HCT116 (cell line): ENCODE results near the gene GABRA6. TPM values are rescaled to one million over a fixed set of nuclear protein-coding genes. Genes with fewer than 3 reads are reported as not detected.

ENCODE experiments used
- ATAC-seq: fragments of 200-7000 bp; cut with Tn5 transposase; 2 replicates; pipeline ENCODE4 v1.9.1; 2020; ENCODE audit warnings: mild to moderate bottlenecking, moderate library complexity
- BruUV-seq: library from RNA; stranded (reverse); fragments of 400-500 nt; replicated peaks from 2 replicates; lab custom pipeline; 2021; lab: Mats Ljungman, UMichigan
- CTCF ChIA-PET: fragments of 300-600 bp; sonication (Branson Sonifier 250); formaldehyde crosslinking; loops from one replicate; lab custom pipeline; 2021; ENCODE audit warnings: antibody characterized with exemption; lab: Charles Lee
- POLR2A ChIA-PET: fragments of 300-600, 350-600 bp; sonication (Branson Sonifier 250); formaldehyde crosslinking; loops from one replicate; lab custom pipeline; 2021; ENCODE audit warnings: antibody characterized with exemption; lab: Charles Lee
- RAD21 ChIA-PET, 2 experiments: fragments of 300-600 bp; sonication (Branson Sonifier 250); formaldehyde crosslinking; loops; one replicate each; lab custom pipeline; 2023; ENCODE audit warnings: low total read pairs in 2 of 2; ENCODE audit not compliant: uncharacterized antibody in 2 of 2, unreplicated experiment in 2 of 2, low non-redundant PET in 1 of 2; lab: Charles Lee
- DNase-seq: peaks from one replicate; pipeline ENCODE4 v3.0.0-alpha.2; 2010; ENCODE audit warnings: low read depth, low spot score
- H2AFZ ChIP-seq: fragments of 200-600 bp; shearing (Covaris generic), sonication (generic); 2 replicates; pipeline ENCODE4 v1.6.1; 2017; ENCODE audit warnings: low read depth, mixed run types, mixed read lengths, antibody characterized with exemption, low read length; ENCODE audit not compliant: poor library complexity, severe bottlenecking
- H3K27ac ChIP-seq: 2 replicates; pipeline ENCODE4 v1.5.1; 2012; ENCODE audit warnings: low read depth, low read length
- H3K27me3 ChIP-seq: fragments of 200-600 bp; sonication (generic); 2 replicates; pipeline ENCODE4 v1.6.1; 2016; ENCODE audit warnings: mixed run types, low read length, mixed read lengths; ENCODE audit not compliant: insufficient read depth
- H3K36me3 ChIP-seq, 2 experiments: fragments of 200-500 bp in 1 of 2; fragments of 200-600 bp in 1 of 2; sonication (Bioruptor generic) in 1 of 2; sonication (generic) in 1 of 2; 2 replicates each; pipeline versions ENCODE4 v1.5.1 to v1.6.1; 2014 to 2016; ENCODE audit warnings: low read length in 2 of 2, inconsistent platforms in 1 of 2, mixed read lengths in 1 of 2, mixed run types in 1 of 2; ENCODE audit not compliant: insufficient read depth in 2 of 2, control insufficient read depth in 1 of 2
- H3K4me1 ChIP-seq, 2 experiments: fragments of 200-600 bp in 1 of 2; sonication (generic) in 1 of 2; 2 replicates each; pipeline versions ENCODE4 v1.5.1 to v1.6.1; 2012 to 2017; ENCODE audit warnings: low read length in 2 of 2, inconsistent platforms in 1 of 2, mild to moderate bottlenecking in 1 of 2, mixed read lengths in 1 of 2, mixed run types in 1 of 2, moderate library complexity in 1 of 2; ENCODE audit not compliant: insufficient read depth in 2 of 2, control insufficient read depth in 1 of 2
- H3K4me2 ChIP-seq: fragments of 200-600 bp; sonication (generic); 2 replicates; pipeline ENCODE4 v1.6.1; 2017; ENCODE audit warnings: mixed run types, low read length, mixed read lengths
- H3K4me3 ChIP-seq, 2 experiments: fragments of 200-600 bp in 1 of 2; sonication (generic) in 1 of 2; replicated peaks in 1 of 2; 2 replicates each; pipeline ENCODE4 v1.5.1; 2011 to 2016; ENCODE audit warnings: low read length in 2 of 2, control low read depth in 1 of 2, low read depth in 1 of 2, mild to moderate bottlenecking in 1 of 2, mixed read lengths in 1 of 2, mixed run types in 1 of 2
- H3K79me2 ChIP-seq: fragments of 200-600 bp; sonication (generic); 2 replicates; pipeline ENCODE4 v1.6.1; 2017; ENCODE audit warnings: mild to moderate bottlenecking, mixed run types, low read length, moderate library complexity, mixed read lengths; ENCODE audit not compliant: insufficient read depth
- H3K9ac ChIP-seq: fragments of 200-600 bp; sonication (generic); 2 replicates; pipeline ENCODE4 v1.6.1; 2016; ENCODE audit warnings: low read length, mixed read lengths
- H3K9me2 ChIP-seq: fragments of 200-600 bp; sonication (generic), shearing (Covaris generic); 2 replicates; pipeline ENCODE4 v1.6.1; 2017; ENCODE audit warnings: mixed run types, mild to moderate bottlenecking, moderate library complexity; ENCODE audit not compliant: insufficient read depth
- H3K9me3 ChIP-seq, 2 experiments: fragments of 200-500 bp in 1 of 2; fragments of 200-600 bp in 1 of 2; sonication (Bioruptor generic) in 1 of 2; sonication (generic) in 1 of 2; 2 replicates each; pipeline ENCODE4 v1.6.1; 2014 to 2017; ENCODE audit warnings: low read length in 2 of 2, mixed read lengths in 2 of 2, inconsistent platforms in 1 of 2, low read depth in 1 of 2, mild to moderate bottlenecking in 1 of 2, mixed run types in 1 of 2, moderate library complexity in 1 of 2; ENCODE audit not compliant: control insufficient read depth in 1 of 2, insufficient read depth in 1 of 2
- H4K20me1 ChIP-seq: fragments of 200-600 bp; sonication (generic), shearing (Covaris generic); 2 replicates; pipeline ENCODE4 v1.6.1; 2017; ENCODE audit warnings: mixed run types, mild to moderate bottlenecking, moderate library complexity; ENCODE audit not compliant: insufficient read depth
- CBX3 ChIP-seq: IDR thresholded peaks from 2 replicates; pipeline ENCODE4 v1.6.1; 2012; ENCODE audit warnings: low read depth
- ELF1 ChIP-seq: IDR thresholded peaks from 2 replicates; pipeline ENCODE4 v1.6.1; 2012; ENCODE audit warnings: low read depth, borderline replicate concordance
- EZH2 ChIP-seq: fragments of 200-600 bp; sonication (generic); IDR thresholded peaks from 2 replicates; pipeline ENCODE4 v1.6.1; 2017; ENCODE audit warnings: antibody characterized with exemption, mixed run types
- EZH2phosphoT487 ChIP-seq: fragments of 200-600 bp; IDR thresholded peaks from 2 replicates; pipeline ENCODE4 v1.6.1; 2018; ENCODE audit warnings: antibody characterized with exemption, borderline replicate concordance
- FOSL1 ChIP-seq: IDR thresholded peaks from 2 replicates; pipeline ENCODE4 v1.6.1; 2012; ENCODE audit warnings: low read depth
- JUND ChIP-seq: IDR thresholded peaks from 2 replicates; pipeline ENCODE4 v1.6.1; 2012
- RAD21 ChIP-seq: IDR thresholded peaks from 2 replicates; pipeline ENCODE4 v1.6.1; 2012; ENCODE audit warnings: low read depth, mild to moderate bottlenecking
- SRF ChIP-seq: IDR thresholded peaks from 2 replicates; pipeline ENCODE4 v1.6.1; 2012; ENCODE audit warnings: low read depth
- YY1 ChIP-seq: IDR thresholded peaks from 2 replicates; pipeline ENCODE4 v1.6.1; 2011; ENCODE audit warnings: low read length, low read depth, moderate library complexity, mild to moderate bottlenecking; ENCODE audit not compliant: insufficient replicate concordance; ENCODE audit errors: extremely low read depth
- intact Hi-C: fragments of 100-400 bp; cut with micrococcal nuclease; formaldehyde crosslinking; loops from 2 replicates; pipeline ENCODE4 v1.10.0; 2022
- total RNA-seq: library from RNA; stranded (reverse); gene quantifications from one replicate; pipeline ENCODE4 v1.2.1, GENCODE V29; 2021; ENCODE audit not compliant: unreplicated experiment
- TF ChIP-seq, protein P1 (sequence below): IDR thresholded peaks from 2 replicates; pipeline ENCODE4 v1.6.1; 2012; ENCODE audit warnings: low read depth
- TF ChIP-seq, protein P2 (sequence below): IDR thresholded peaks from 2 replicates; pipeline ENCODE4 v1.6.1; 2012
- TF ChIP-seq, protein P3 (sequence below): IDR thresholded peaks from 2 replicates; pipeline ENCODE4 v1.6.1; 2012

GABRA6 gene
- total RNA-seq, 1 experiment from 2014 or later, result not detected

DNA sequence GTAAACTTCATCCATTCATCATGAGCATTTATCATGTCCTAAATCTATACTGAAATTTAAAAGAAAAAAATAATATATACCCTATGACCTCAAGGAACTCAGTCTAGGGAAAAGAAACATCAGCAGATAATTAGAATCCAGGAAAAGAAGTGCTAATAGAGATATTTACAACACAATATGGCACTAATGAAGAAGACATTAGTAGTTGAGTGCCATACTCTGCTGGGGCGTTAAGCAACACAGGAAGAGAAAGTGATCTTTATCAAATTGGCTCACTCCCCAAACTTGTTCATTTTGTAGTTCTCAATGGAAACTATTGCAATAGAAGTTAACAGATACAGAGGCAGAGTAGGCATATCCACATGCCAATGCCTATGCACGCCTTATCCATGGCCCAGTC, 27.5 kb downstream of the GABRA6 start:
- ChIA-PET POLR2A (no interaction called here), RAD21 (no interaction called here), CTCF (no interaction called here)
- intact Hi-C loops, result no loop called here
- Histone ChIP-seq H3K79me2 (no peaks in the 10 kb centered on the region), H2AFZ (no peak overlapping the region), H3K4me2 (no peak overlapping the region), H3K9me3 (peaks cover 0 to 12% of the 10 kb centered on the region in 2 experiments; a peak in 2 of 4 replicates), H3K4me1 (no peaks in the 10 kb centered on the region), H3K9me2 (no peaks in the 10 kb centered on the region), H4K20me1 (no peaks in the 10 kb centered on the region), H3K27ac (no peak overlapping the region), H3K9ac (no peak overlapping the region), H3K27me3 (no peaks in the 10 kb centered on the region)
- no TSS peak for BruUV-seq
- ATAC-seq (no peak), DNase-seq (no peak)
- TF ChIP-seq, protein P1, sequence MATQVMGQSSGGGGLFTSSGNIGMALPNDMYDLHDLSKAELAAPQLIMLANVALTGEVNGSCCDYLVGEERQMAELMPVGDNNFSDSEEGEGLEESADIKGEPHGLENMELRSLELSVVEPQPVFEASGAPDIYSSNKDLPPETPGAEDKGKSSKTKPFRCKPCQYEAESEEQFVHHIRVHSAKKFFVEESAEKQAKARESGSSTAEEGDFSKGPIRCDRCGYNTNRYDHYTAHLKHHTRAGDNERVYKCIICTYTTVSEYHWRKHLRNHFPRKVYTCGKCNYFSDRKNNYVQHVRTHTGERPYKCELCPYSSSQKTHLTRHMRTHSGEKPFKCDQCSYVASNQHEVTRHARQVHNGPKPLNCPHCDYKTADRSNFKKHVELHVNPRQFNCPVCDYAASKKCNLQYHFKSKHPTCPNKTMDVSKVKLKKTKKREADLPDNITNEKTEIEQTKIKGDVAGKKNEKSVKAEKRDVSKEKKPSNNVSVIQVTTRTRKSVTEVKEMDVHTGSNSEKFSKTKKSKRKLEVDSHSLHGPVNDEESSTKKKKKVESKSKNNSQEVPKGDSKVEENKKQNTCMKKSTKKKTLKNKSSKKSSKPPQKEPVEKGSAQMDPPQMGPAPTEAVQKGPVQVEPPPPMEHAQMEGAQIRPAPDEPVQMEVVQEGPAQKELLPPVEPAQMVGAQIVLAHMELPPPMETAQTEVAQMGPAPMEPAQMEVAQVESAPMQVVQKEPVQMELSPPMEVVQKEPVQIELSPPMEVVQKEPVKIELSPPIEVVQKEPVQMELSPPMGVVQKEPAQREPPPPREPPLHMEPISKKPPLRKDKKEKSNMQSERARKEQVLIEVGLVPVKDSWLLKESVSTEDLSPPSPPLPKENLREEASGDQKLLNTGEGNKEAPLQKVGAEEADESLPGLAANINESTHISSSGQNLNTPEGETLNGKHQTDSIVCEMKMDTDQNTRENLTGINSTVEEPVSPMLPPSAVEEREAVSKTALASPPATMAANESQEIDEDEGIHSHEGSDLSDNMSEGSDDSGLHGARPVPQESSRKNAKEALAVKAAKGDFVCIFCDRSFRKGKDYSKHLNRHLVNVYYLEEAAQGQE, result no peak
- TF ChIP-seq, protein P2, sequence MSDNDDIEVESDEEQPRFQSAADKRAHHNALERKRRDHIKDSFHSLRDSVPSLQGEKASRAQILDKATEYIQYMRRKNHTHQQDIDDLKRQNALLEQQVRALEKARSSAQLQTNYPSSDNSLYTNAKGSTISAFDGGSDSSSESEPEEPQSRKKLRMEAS, result no peak
- TF ChIP-seq CBX3 (no peak), RAD21 (no peak), ELF1 (no peak), EZH2phosphoT487 (no peak), EZH2 (no peak), SRF (no peak), FOSL1 (no peak), YY1 (no peak), JUND (no peak)
- TF ChIP-seq, protein P3, sequence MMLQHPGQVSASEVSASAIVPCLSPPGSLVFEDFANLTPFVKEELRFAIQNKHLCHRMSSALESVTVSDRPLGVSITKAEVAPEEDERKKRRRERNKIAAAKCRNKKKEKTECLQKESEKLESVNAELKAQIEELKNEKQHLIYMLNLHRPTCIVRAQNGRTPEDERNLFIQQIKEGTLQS, result no peak
- TF ChIP-seq, all 23 proteins: peak for 0
- Histone ChIP-seq H3K4me3 (no peak overlapping the region), H3K36me3 (no peaks in the 10 kb centered on the region)
